Measurements from ENCODE around the gene CLCA2. TPM values are rescaled to one million over a fixed set of nuclear protein-coding genes. Genes with fewer than 3 reads are reported as not detected.
A peak's percentile ranks its signal among the peaks of the same experiment; 100 is the strongest.
"Not testable (repeated sequence)": the region's sequence is repeated elsewhere in the genome, so short reads cannot be mapped to it uniquely, and the experiment has no call there.

The CLCA2 gene
- total RNA-seq, 1 donor from 2014 or later, result 0.60 TPM

- Mint-ChIP-seq H3K36me3 (no peaks in the 10 kb centered on the region), H3K9me3 (no peaks in the 10 kb centered on the region), H3K27me3 (peaks cover 18% of the 10 kb centered on the region), H3K4me1 (ENCODE audit: unreplicated experiment) (peaks cover 8% of the 10 kb centered on the region), H3K4me3 (no peak overlapping the region), H3K27ac (no peak overlapping the region)
- no peak for TF ChIP-seq CTCF (conservative IDR thresholded peaks at IDR 0.05)
- no peak for DNase-seq (ENCODE audit: extremely low spot score, unreplicated experiment)
These were observed 74.3 kb downstream of the CLCA2 start for GRCh38 chr1:86498281-86498680.

GRCh38 chr1:86499987-86500593 lies 76.1 kb downstream of the CLCA2 start:
- H3K9me3 Mint-ChIP-seq, result no peaks in the 10 kb centered on the region
- DNase-seq (ENCODE audit: extremely low spot score, unreplicated experiment), result no peak
- peak; percentile 96 for TF ChIP-seq CTCF (conservative IDR thresholded peaks at IDR 0.05)
- H3K27me3 Mint-ChIP-seq, result peaks cover 31% of the 10 kb centered on the region
- no peak overlapping the region for H3K27ac Mint-ChIP-seq
- peaks cover 8% of the 10 kb centered on the region for H3K4me1 Mint-ChIP-seq (ENCODE audit: unreplicated experiment)
- H3K36me3 Mint-ChIP-seq, result no peaks in the 10 kb centered on the region
- H3K4me3 Mint-ChIP-seq, result no peak overlapping the region

GRCh38 chr1:86500714-86501113 lies 76.7 kb downstream of the CLCA2 start:
- Mint-ChIP-seq H3K4me1 (ENCODE audit: unreplicated experiment) (peaks cover 8% of the 10 kb centered on the region), H3K9me3 (no peaks in the 10 kb centered on the region), H3K36me3 (no peaks in the 10 kb centered on the region), H3K4me3 (no peak overlapping the region), H3K27ac (no peak overlapping the region), H3K27me3 (peaks cover 34% of the 10 kb centered on the region)
- DNase-seq (ENCODE audit: extremely low spot score, unreplicated experiment), result no peak
- no peak for TF ChIP-seq CTCF (conservative IDR thresholded peaks at IDR 0.05)

GRCh38 chr1:86502125-86502646 lies 78.2 kb downstream of the CLCA2 start:
- not testable (repeated sequence) for H3K36me3 Mint-ChIP-seq; H3K9me3 Mint-ChIP-seq; H3K4me1 Mint-ChIP-seq (ENCODE audit: unreplicated experiment); DNase-seq (ENCODE audit: extremely low spot score, unreplicated experiment)
- peaks cover 34% of the 10 kb centered on the region for H3K27me3 Mint-ChIP-seq
- TF ChIP-seq CTCF (conservative IDR thresholded peaks at IDR 0.05), result peak; percentile 66
- H3K27ac Mint-ChIP-seq, result peak overlapping the region; percentile 85
- peak overlapping the region; percentile 86 for H3K4me3 Mint-ChIP-seq

GRCh38 chr1:86502721-86503405 lies 78.9 kb downstream of the CLCA2 start:
- TF ChIP-seq CTCF (conservative IDR thresholded peaks at IDR 0.05), result no peak
- Mint-ChIP-seq H3K36me3 (no peaks in the 10 kb centered on the region), H3K27me3 (peaks cover 34% of the 10 kb centered on the region), H3K27ac (peak overlapping the region; percentile 85), H3K4me3 (peak overlapping the region; percentile 86), H3K9me3 (no peaks in the 10 kb centered on the region), H3K4me1 (ENCODE audit: unreplicated experiment) (peaks cover 12% of the 10 kb centered on the region)
- no peak for DNase-seq (ENCODE audit: extremely low spot score, unreplicated experiment)

Data from type B pancreatic cell (in vitro differentiated cells).